ENCODE results near the gene CEP112. TPM values are rescaled to one million over a fixed set of nuclear protein-coding genes. Genes with fewer than 3 reads are reported as not detected.

Gene CEP112
- total RNA-seq, 1 donor from 2014 or later, result 26.3 TPM

GRCh38 chr17:66135896-66136295 is 56.0 kb downstream of the CEP112 start:
- H3K4me3 Mint-ChIP-seq (ENCODE audit: unreplicated experiment), result no peak overlapping the region
- H3K36me3 Mint-ChIP-seq (ENCODE audit: low read depth, unreplicated experiment), result peaks cover 35% of the 10 kb centered on the region
- DNase-seq (ENCODE audit: low spot score), result no peak
- H3K9me3 Mint-ChIP-seq (ENCODE audit: unreplicated experiment), result no peaks in the 10 kb centered on the region
- peaks cover 26% of the 10 kb centered on the region for H3K4me1 Mint-ChIP-seq (ENCODE audit: unreplicated experiment)
- H3K27ac Mint-ChIP-seq (ENCODE audit: unreplicated experiment), result no peak overlapping the region
- H3K27me3 Mint-ChIP-seq (ENCODE audit: unreplicated experiment), result no peaks in the 10 kb centered on the region
- no peak for TF ChIP-seq CTCF (IDR thresholded peaks at IDR 0.05; ENCODE audit: unreplicated experiment)

- H3K4me3 Mint-ChIP-seq (ENCODE audit: unreplicated experiment), result no peak overlapping the region
- no peaks in the 10 kb centered on the region for H3K27me3 Mint-ChIP-seq (ENCODE audit: unreplicated experiment)
- H3K27ac Mint-ChIP-seq (ENCODE audit: unreplicated experiment), result no peak overlapping the region
- peaks cover 26% of the 10 kb centered on the region for H3K4me1 Mint-ChIP-seq (ENCODE audit: unreplicated experiment)
- no peaks in the 10 kb centered on the region for H3K9me3 Mint-ChIP-seq (ENCODE audit: unreplicated experiment)
- no peak for TF ChIP-seq CTCF (IDR thresholded peaks at IDR 0.05; ENCODE audit: unreplicated experiment)
- no peak for DNase-seq (ENCODE audit: low spot score)
- H3K36me3 Mint-ChIP-seq (ENCODE audit: low read depth, unreplicated experiment), result peaks cover 39% of the 10 kb centered on the region
Measured at GRCh38 chr17:66135219-66135618, 56.7 kb downstream of the CEP112 start.

GRCh38 chr17:66129759-66130158 is 62.2 kb downstream of the CEP112 start:
- peaks cover 12% of the 10 kb centered on the region for H3K4me1 Mint-ChIP-seq (ENCODE audit: unreplicated experiment)
- peaks cover 11% of the 10 kb centered on the region for H3K36me3 Mint-ChIP-seq (ENCODE audit: low read depth, unreplicated experiment)

GRCh38 chr17:66126231-66126630 is 65.7 kb downstream of the CEP112 start:
- peaks cover 31% of the 10 kb centered on the region for H3K36me3 Mint-ChIP-seq (ENCODE audit: low read depth, unreplicated experiment)
- no peaks in the 10 kb centered on the region for H3K27me3 Mint-ChIP-seq (ENCODE audit: unreplicated experiment)
- peaks cover 16% of the 10 kb centered on the region for H3K4me1 Mint-ChIP-seq (ENCODE audit: unreplicated experiment)
- H3K9me3 Mint-ChIP-seq (ENCODE audit: unreplicated experiment), result no peaks in the 10 kb centered on the region
- H3K4me3 Mint-ChIP-seq (ENCODE audit: unreplicated experiment), result no peak overlapping the region
- no peak for DNase-seq (ENCODE audit: low spot score)
- peak overlapping the region; percentile 83 for H3K27ac Mint-ChIP-seq (ENCODE audit: unreplicated experiment)
- no peak for TF ChIP-seq CTCF (IDR thresholded peaks at IDR 0.05; ENCODE audit: unreplicated experiment)

More at GRCh38 chr17:66129759-66130158, 62.2 kb downstream of the CEP112 start:
- no peaks in the 10 kb centered on the region for H3K27me3 Mint-ChIP-seq (ENCODE audit: unreplicated experiment)
- H3K27ac Mint-ChIP-seq (ENCODE audit: unreplicated experiment), result no peak overlapping the region
- TF ChIP-seq CTCF (IDR thresholded peaks at IDR 0.05; ENCODE audit: unreplicated experiment), result no peak
- no peaks in the 10 kb centered on the region for H3K9me3 Mint-ChIP-seq (ENCODE audit: unreplicated experiment)
- DNase-seq (ENCODE audit: low spot score), result no peak
- no peak overlapping the region for H3K4me3 Mint-ChIP-seq (ENCODE audit: unreplicated experiment)

- no peak for DNase-seq (ENCODE audit: low spot score)
- no peak for TF ChIP-seq CTCF (IDR thresholded peaks at IDR 0.05; ENCODE audit: unreplicated experiment)
- peaks cover 24% of the 10 kb centered on the region for H3K36me3 Mint-ChIP-seq (ENCODE audit: low read depth, unreplicated experiment)
- no peaks in the 10 kb centered on the region for H3K9me3 Mint-ChIP-seq (ENCODE audit: unreplicated experiment)
- no peak overlapping the region for H3K4me3 Mint-ChIP-seq (ENCODE audit: unreplicated experiment)
- no peaks in the 10 kb centered on the region for H3K27me3 Mint-ChIP-seq (ENCODE audit: unreplicated experiment)
- peaks cover 16% of the 10 kb centered on the region for H3K4me1 Mint-ChIP-seq (ENCODE audit: unreplicated experiment)
- no peak overlapping the region for H3K27ac Mint-ChIP-seq (ENCODE audit: unreplicated experiment)
Measured at GRCh38 chr17:66123163-66123562, 68.8 kb downstream of the CEP112 start.
